GM18517 (cell line): ENCODE measurements around the gene UBE2D2.

ENCODE experiments used
- ATAC-seq: cut with Tn5 transposase; IDR thresholded peaks from one replicate; pipeline ENCODE4 v1.9.1; 2021; ENCODE audit warnings: mild to moderate bottlenecking, moderate library complexity; ENCODE audit not compliant: unreplicated experiment

UBE2D2 gene

DNA sequence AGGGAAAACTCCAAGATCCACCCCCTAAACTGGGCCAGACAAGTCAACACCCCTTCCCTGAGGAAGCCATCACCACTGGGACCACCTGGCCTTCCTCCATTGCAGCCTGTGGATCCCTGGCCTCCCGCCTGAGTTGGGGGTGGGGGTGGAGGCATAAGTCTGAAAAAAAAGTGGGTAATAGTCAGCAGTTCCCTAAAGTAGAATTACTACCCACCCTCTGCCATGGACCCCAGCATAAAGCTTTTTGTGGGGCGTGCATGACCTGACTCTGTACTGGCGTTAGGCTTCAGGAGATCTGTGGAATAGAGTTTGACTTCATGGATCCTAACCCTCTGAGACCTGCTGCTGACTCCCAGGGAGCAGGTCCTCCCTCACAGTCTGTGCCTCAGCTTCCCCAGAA, 85.0 kb downstream of the UBE2D2 start:
- ATAC-seq = no peak

DNA sequence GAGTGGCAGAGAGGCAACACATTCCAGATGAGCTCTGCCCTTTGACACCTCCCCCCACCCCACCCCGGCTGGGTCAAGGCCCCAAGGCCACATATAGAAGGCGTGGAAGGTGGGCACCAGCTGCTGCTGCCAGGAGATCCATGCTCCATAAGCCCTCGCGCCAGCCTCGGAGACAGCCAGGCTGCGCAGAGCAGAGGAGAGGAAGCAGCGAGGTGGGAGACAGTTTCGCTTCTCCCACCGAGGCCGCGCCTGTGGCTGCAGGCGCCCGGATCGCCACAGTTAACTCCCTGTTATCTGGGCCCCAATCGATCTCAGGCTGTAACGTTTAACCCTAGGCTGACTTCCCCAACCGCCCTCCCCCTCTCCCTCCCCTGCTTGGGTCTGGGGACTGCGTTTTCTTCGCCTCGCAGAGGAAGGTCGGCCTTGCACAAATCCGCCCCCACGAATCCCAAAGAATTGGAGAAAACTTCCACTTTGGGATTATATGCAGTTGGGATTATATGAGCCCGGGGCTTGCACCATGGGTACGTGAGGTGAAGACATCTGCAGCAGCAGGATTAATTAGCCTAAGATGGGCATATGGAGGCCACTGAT, 85.9 kb downstream of the UBE2D2 start:
- no peak for ATAC-seq

DNA sequence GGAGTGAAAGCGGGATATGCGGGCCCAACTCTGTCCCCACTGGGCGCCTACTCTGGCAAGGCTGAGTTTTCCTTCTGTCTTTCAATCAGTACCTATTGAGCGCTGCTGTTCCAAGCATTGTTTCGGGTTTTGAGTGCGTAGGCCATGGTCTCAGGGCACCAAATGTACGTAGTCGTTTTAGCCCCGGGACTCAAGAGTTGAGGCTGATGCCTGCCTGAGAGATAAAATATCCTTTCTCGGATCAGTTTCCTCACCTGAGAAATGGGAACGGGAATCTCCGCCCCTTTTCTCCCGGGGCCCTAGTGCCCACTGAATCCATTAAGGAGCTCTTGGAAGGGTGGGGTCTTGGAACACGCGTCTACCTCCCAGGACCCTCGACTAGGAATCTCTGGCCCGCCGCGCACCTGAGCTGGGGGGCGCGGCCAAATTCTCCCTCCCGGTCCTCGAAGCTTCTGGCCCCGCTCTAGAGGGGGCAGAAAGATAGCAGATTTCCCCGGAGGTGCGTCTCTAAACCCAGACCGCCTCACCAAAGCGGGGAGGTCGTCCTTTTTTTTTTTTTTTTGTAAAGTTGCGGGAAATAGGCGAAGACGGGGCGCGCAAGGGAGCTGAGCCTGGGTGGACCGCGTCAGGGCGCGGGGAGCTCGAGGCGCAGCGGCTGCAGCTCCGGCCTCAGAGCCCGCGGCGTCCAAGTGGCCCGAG, 86.5 kb downstream of the UBE2D2 start:
- ATAC-seq = no peak

DNA sequence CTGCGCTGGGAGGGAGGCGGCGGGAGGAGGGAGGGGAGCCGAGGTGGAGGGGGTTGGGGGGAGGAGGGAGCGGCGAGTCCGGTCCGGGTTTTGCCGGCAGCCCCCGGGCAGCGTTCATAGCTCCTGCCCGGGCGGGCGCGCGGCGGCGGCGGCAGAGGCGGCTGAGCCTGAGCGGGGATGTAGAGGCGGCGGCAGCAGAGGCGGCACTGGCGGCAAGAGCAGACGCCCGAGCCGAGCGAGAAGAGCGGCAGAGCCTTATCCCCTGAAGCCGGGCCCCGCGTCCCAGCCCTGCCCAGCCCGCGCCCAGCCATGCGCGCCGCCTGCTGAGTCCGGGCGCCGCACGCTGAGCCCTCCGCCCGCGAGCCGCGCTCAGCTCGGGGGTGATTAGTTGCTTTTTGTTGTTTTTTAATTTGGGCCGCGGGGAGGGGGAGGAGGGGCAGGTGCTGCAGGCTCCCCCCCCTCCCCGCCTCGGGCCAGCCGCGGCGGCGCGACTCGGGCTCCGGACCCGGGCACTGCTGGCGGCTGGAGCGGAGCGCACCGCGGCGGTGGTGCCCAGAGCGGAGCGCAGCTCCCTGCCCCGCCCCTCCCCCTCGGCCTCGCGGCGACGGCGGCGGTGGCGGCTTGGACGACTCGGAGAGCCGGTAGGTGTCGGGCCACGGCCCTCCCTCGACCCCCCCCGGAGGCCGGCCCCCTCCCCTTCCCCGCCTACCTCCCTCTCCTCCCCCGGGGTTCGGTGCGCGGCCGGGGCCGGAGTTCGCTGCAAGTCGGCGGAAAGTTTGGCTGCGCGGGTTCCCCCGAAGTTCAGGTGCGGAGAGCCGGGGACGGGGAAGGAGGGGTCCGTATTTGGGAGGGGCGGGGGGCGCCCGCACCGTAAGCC, 87.3 kb downstream of the UBE2D2 start, which contains the start of gene CXXC5:
Gene CXXC5 (plus strand): TSS at position 145 of the 877 bp plus-strand sequence. CDS start 32,175 bp downstream, outside the sequence.
- peak; percentile 20 for ATAC-seq

DNA sequence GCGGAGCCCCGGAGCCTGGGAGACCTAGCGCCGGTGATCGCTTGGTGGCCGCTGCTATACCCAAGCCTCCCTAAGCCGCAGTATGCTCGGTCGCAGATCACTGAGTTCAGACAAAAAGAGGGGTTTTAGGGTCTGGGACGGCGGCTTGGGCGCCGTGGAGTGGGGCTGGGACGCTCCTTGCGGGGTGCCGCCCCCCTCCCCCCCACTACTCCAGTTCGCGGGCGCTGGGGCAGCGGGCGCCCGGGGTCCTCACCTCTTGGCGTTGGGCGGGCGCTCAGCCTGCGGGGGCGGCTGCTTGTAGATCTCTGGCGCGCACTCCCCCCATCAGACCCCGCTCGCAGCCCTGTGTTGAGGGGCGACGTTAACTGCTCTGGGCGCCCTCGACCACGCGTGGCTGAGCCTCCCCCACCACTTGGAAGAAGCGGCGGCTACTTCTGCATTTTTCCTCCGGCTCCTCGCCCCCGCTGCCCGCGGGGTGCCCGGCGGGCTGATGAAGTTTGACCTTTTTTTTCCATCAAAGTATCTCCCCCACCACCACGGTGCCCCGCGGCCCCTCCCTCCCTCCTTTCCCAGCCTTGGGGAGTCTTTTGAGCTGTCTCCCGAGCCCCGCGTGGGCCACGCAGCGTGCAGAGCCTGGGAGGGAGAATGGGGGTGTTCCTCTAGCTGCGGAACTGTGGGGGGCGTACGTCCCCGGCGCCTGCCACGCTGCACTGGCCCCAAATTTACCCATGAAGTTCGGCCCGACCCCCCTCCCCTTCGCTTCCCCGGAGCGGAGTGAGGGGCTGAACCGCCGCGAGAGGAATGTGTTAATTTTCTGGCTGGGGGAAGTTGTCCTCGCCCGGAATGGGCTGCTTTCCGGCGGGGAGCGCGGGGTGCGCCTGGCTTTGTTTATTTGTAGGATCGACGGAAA, 88.2 kb downstream of the UBE2D2 start:
- no peak for ATAC-seq

DNA sequence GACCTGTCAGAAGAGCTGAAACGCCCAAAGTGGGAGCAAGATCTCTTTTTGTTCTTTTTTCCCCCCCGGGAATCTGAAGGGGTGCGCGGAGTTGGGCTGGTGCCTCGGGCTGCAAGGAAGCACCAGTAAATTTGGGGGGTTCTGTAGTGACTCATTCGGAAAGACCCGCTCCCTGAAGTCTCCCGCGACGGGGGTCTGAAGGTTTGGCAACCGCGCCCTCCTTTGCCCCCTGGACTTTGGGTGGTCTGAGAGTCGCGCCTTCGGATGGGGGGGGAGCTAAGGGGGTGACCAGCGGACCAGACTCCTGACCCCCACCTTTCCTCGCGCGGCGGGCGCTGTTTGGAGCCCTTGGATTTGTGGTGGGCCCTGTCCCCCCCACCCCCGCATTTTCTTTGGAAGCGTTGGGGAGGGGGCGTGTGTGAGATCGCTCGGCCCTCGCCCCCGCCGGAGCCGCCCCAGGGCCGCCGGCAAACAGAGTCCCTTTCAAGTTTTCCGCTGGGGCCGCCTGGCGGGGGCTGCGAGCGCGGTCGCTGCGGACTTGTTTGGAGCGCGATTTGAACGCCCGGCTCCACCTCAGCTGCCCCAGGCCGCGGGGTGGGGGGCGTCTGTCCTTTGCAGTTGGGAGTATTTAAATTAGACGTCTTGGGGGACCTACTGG, 89.0 kb downstream of the UBE2D2 start:
- no peak for ATAC-seq

DNA sequence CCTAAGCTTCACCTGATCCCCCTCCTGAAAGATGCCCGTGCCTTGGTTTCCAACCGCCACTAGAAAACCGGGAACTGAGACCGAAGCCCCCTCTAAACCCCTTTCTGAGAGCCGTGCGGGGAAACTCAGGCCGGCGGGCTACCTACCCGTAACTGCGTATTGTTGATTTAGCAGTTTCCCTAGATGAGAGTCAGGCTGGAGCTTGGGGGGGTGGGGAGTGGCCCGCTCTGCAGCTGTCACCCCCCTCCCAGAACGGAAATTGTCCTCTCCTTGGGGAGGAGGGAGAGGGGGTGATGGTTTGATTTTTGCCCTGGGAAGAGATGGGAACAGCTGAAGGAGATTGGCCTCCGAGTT, 89.5 kb downstream of the UBE2D2 start:
- no peak for ATAC-seq

DNA sequence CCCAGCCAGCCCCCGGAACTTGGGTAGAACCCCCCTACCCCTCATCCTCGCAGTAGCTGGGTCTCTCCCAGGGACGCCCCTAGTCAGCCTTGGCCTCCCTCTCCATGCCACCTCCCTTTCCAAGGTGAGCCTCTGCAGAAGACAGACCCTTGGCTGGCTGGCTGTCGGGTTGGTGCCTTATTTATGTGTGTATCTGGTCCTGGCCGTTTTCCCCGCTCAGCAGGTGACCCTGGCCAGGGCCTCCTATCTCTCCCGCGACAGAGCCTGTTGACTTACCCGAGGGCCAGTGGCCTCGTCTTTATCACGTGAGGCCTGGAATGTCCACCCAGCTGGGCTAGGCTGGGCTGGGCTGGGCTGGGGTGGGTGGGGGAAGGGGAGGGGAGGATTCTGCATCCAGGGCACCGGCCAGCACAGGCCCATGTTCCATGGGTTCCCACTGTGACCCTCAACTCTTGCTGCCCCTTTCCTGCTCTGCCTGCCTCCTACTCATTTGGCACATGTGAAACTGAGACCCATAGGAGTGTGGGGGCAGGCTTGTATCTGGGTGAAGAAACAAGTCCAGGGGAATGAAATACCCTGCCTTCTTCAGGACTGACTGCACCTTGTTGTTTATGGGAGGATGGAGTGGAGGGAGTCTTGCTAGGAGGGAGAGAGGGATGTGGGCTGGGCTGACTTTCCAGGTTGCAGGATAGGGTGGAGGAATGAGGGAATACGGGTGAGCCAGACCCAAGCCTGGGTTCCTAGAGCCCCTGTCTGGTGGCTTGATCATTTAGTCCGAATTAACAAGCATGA, 90.1 kb downstream of the UBE2D2 start:
- ATAC-seq = peak; percentile 2

DNA sequence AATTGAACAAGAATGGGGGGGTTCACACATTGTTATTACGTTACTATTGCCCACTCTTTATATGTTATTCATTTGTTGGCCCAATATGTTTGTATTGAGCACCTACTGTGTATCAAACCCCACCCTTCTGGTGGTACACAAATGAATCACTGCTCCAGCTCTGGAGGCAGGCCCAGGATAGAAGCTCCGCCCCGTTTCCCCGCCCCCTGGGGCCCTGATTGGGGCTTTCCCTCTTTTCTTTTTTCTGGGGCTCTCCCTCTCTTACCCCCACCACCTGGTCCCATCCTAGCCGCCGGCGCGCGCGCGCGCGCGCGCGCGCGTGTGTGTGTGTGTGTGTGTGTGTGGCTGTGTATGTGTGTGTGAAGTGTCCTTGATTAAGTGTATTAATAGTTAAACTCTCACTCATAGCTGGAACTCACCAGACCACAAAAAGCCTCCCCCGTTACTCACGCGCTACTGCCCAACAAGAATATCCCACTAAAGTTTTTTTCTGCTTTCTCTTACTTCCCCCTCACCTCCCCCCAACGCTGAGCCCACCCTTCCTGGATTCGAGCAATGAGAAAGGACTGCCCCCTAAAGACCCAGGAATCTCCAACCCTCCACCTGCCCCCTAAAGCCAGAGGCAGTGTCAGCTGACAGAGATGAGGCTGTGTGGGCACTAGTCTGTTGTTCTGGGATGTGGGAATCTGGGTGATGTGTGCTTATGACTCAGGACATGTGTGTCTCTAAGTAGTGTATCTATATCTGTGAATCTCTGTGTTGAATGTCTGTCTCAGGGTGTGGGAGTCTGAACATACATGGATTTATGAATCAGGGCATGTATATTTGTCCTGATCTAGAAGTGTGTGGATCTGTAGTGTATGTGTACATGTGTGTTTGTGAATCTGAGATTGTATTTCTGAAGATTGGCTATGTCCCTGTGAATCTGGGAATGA, 91.0 kb downstream of the UBE2D2 start:
- ATAC-seq = peak; percentile 40

DNA sequence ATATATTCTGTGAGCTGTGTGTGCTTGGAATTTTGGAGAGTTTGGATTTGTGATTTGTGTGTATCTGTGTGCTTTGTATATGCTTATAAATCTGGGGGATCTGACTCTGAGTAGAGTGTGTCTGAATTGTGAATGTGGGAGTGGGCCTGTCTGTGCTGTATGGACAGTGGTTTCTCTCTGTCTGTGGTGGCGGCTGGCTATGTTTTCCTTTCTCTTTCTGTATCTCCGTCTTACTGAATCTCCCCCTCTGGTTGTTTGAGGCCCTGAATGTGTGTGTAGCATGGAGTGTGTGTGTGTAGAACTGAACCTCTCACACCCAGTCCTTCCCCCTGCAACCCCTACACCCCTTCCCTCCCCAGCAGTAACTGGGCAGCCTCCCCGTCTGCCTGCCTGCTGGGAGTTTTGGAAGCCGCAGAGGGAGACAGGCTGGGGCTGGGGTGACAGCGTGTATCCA, 91.7 kb downstream of the UBE2D2 start:
- ATAC-seq = peak; percentile 41

DNA sequence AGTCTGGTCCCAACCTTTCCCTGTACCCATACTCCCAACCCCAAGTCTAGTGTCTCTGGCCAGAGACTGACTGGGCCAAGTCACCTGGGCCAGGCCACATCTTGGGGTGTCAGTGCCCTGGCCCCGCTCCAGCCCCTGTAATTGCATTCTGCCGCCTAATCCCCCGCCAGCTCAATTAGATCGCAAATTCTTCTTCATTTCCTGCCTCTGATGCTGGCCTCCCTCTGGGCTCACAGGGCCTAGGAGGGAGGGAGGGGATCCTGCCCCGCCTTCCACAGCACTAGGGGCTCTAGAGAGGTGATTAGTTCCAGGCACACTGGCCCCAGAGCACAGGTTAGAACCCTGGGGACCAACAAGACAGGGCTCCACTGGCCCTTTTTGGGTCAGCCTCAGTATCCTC, 92.5 kb downstream of the UBE2D2 start:
- ATAC-seq = no peak

DNA sequence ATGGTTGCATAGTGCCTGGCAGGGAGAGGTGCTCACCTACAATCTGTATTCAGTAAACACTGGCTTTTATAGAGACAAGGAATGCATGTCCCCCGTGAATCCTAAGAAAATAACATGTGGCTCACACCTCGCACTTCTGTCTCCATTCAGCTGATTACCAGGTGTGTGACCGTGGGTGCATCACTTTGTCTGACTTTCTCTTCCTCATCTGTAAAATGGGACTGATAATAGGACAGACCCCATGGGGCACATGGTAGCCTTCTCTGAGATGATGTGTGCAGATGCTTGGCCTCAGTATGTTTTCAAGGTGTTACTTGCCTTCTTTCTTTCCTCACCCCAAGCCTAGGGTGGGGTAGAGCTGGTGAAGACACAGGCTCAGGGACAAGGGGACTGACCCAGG, 93.3 kb downstream of the UBE2D2 start:
- no peak for ATAC-seq

DNA sequence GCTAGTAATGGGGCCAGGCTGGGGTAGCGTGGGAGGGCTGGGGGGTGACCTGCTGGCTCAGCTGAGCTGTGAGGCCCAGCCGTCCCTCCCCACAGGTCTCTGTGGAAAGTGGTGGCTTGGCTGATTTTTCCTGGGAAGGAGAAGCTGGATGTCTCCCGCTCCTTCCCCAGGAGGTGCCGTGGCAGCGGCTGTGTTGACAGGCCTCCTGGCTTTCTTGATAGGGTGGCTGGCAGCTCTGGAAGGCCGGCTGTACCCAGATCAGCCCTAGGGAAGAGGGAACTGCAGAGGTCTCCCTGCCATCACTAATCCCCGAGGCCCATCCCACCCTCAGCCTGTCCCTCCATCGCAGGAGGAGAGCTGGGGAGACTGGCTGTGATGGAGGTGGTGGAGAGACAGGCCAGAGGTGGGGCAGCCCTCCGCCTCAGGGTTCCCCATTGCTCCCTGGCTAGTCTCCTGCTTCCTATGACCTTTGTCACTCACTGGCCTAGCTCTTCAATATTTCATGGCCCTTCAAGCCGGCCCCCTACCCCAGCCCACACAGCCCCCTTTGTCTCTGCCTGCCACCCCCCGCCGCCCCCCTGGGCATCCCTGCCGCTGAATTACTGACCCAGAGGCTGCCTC, 93.8 kb downstream of the UBE2D2 start:
- no peak for ATAC-seq

DNA sequence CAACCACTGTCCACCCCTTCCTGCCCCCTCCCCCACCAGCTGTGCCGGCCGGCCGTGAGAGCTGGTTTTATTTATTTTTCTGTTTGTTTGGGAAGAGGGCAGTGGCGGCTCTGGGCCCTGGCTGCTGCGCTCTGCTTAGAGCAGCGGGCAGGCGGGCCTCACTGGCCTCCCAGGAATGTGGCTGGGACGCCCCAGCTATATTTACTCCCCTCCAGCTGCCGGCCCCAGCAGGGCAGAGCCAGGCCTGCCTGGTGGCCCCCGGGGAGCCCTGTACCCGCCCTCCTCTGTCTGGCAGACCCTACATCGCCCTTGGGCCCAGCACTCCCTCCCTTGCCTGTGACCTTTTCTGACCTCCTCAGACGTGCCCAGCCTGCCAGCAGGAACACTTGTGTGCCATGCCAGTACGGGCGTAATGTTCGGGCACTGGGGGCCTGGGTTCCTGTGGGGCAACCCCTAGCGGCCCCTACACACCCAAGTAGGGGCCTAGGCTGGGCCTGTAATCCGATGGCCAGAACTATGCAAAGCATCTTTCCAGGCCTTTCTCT, 94.7 kb downstream of the UBE2D2 start:
- ATAC-seq = no peak

DNA sequence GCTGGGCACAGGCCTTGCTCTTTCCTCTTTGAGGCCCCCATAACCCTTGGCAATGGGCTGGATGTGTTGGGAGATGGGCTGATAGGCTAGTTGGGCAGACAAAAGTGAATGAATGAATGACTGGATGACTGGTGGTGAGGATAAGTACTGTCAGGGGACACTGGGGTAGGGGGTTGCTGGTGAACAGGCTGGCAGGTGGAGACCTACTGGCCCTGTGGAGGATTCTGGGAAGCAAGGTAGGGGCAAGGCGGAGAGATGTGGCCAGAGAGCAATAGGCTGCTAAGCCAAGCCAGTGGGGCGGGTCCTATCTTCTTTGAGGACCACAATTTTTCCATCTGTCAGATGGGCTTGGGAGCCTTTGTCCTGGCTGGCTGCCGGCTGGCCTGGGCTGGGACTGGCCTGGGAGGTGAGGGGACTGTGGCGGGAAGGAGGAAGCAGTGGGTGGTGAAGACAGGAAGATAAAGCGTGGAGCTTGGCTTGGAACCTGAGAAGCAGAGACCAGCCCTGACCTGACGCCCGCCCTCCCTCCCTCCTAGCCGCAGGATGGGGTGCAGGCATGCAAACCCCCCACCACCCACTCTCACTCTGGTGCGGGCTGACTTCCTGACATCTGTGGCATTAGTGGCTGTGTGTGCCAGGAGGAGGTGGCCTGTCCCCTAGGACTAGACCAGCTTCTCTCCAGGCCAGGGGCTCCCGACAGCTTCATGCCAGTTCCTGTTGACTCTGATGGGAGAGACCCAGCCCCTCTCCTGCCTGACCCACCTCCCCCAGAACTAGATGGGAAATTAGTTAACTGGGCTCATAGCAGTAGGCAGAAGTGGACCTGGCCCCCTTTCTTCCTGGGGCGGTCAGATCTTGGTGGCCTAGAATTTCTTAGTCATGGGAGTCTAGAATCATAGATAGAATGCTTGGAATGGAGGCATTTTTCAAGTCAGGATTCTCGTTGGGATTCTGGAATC, 96.5 kb downstream of the UBE2D2 start:
- no peak for ATAC-seq

DNA sequence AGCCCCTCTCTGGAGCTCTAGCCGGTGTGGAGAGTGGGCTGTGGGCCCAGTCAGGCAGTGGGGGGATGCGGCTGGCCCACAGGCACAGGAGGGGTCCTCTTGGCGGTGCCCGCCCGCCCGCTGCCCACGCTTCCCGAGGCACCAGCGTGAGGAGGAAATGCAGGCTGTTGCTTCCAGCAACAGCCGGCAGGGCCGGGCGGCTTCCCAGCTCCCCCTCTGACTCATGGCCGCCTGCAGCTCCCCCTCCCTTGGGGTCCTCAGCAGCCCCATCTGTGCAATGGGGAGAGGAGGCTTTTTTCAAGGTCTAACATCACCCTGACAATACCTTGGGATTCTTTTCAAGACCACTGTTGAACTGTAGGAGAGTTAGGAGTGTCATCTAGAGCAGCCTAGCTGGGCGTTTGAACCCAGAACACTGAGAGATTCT, 97.4 kb downstream of the UBE2D2 start:
- no peak for ATAC-seq
